Hepatocyte (in vitro differentiated cells): Measurements from ENCODE around the gene EDAR. TPM values are rescaled to one million over a fixed set of nuclear protein-coding genes. Genes with fewer than 3 reads are reported as not detected.

Source experiments
- DNase-seq: peaks from one replicate; pipeline ENCODE4 v3.0.0-alpha.2; 2016; ENCODE audit warnings: low spot score
- H2AFZ ChIP-seq: fragments of 200-600 bp; sonication (generic); 2 replicates; pipeline ENCODE4 v1.6.0; 2016; ENCODE audit warnings: antibody characterized with exemption, mild to moderate bottlenecking
- H3K27ac ChIP-seq: fragments of 200-600 bp; sonication (generic); 2 replicates; pipeline ENCODE4 v1.5.1; 2016; ENCODE audit warnings: mild to moderate bottlenecking
- H3K27me3 ChIP-seq: fragments of 200-600 bp; sonication (generic); 2 replicates; pipeline ENCODE4 v1.6.1; 2016
- H3K36me3 ChIP-seq: fragments of 200-600 bp; sonication (generic); replicated peaks from 2 replicates; pipeline ENCODE4 v1.5.1; 2016; ENCODE audit warnings: low read depth; ENCODE audit not compliant: insufficient read depth
- H3K4me1 ChIP-seq: fragments of 200-600 bp; sonication (generic); 2 replicates; pipeline ENCODE4 v1.5.1; 2016; ENCODE audit warnings: mild to moderate bottlenecking, moderate library complexity; ENCODE audit not compliant: insufficient read depth
- H3K4me2 ChIP-seq: fragments of 200-600 bp; sonication (generic); 2 replicates; pipeline ENCODE4 v1.6.0; 2016
- H3K4me3 ChIP-seq: fragments of 200-600 bp; sonication (generic); 2 replicates; pipeline ENCODE4 v1.5.1; 2016; ENCODE audit warnings: mild to moderate bottlenecking
- H3K79me2 ChIP-seq: fragments of 200-600 bp; sonication (generic); 2 replicates; pipeline ENCODE4 v1.6.0; 2017; ENCODE audit warnings: mild to moderate bottlenecking
- H3K9me2 ChIP-seq: fragments of 200-600 bp; sonication (generic); replicated peaks from 2 replicates; pipeline ENCODE4 v1.6.0; 2017; ENCODE audit warnings: mild to moderate bottlenecking; ENCODE audit not compliant: insufficient read depth
- H3K9me3 ChIP-seq: fragments of 200-600 bp; sonication (generic); 2 replicates; pipeline ENCODE4 v1.5.1; 2016; ENCODE audit warnings: low read depth, mild to moderate bottlenecking
- H4K20me1 ChIP-seq: fragments of 200-600 bp; sonication (generic); 2 replicates; pipeline ENCODE4 v1.6.0; 2016; ENCODE audit warnings: mild to moderate bottlenecking; ENCODE audit not compliant: insufficient read depth, poor library complexity, severe bottlenecking
- EZH2 ChIP-seq: fragments of 200-600 bp; sonication (generic); IDR thresholded peaks from 2 replicates; pipeline ENCODE4 v1.6.1; 2016; ENCODE audit warnings: antibody characterized with exemption, mild to moderate bottlenecking, borderline replicate concordance
- EZH2phosphoT487 ChIP-seq: fragments of 200-600 bp; sonication (generic); IDR thresholded peaks from one replicate; pipeline ENCODE4 v1.6.1; 2018; ENCODE audit warnings: antibody characterized with exemption, mild to moderate bottlenecking, low read depth, moderate library complexity; ENCODE audit not compliant: unreplicated experiment, severe bottlenecking
- WGBS: methylation state at CpG from one replicate; pipeline ENCODE4 v1.1.6; 2016; ENCODE audit warnings: low lambda C conversion rate; ENCODE audit errors: missing lambda C conversion rate; 5-methylcytosine and 5-hydroxymethylcytosine counted together
- polyA plus RNA-seq: library from polyadenylated mRNA; unstranded; fragments of >200 nt; fragmentation: Nextera tagmentation; extraction: Ambion mirVana; gene quantifications from 2 replicates; pipeline ENCODE4 v1.2.1, GENCODE V29; 2016
- total RNA-seq: library from RNA; depleted of rRNA; stranded (reverse); fragments of >200 nt; gene quantifications from 2 replicates; pipeline ENCODE4 v1.2.3, GENCODE V29; 2014
- TF ChIP-seq, protein P1 (sequence below): fragments of 200-600 bp; sonication (generic); IDR thresholded peaks from 2 replicates; pipeline ENCODE4 v1.5.1; 2016; ENCODE audit warnings: antibody characterized with exemption, mild to moderate bottlenecking; ENCODE audit not compliant: poor library complexity

EDAR gene
- total and polyA plus RNA-seq, 2 experiments from 2014 or later: 0.20 to 0.21 TPM

DNA sequence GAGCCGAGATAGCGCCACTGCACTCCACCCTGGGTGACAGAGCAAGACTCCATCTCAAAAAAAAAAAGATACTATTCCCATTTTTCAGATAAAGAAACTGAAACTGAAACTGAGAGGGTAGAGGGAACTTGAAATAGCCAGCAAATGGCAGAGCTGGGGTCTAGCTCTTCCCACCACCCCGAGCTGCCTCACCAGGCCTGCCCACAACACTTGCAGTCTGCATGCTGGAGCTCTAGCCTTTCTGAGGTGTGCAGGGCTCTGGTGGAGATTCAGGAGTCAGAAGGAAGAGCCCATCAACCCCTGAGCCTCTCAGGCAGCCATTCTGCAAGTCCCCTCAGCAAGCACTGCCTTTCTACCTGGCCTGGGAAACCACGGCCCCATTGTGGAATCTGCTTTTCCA, 14.3 kb downstream of the EDAR start:
- H3K27me3 ChIP-seq: no peaks in the 10 kb centered on the region
- no peaks in the 10 kb centered on the region for H3K9me2 ChIP-seq
- no peak overlapping the region for H3K4me2 ChIP-seq
- 96% methylated on average over 4 of the region's 4 CpGs for WGBS
- no peaks in the 10 kb centered on the region for H3K9me3 ChIP-seq
- H3K36me3 ChIP-seq: no peaks in the 10 kb centered on the region
- no peaks in the 10 kb centered on the region for H4K20me1 ChIP-seq
- H3K4me3 ChIP-seq: no peak overlapping the region
- TF ChIP-seq EZH2 (no peak), EZH2phosphoT487 (no peak)
- TF ChIP-seq, protein P1, sequence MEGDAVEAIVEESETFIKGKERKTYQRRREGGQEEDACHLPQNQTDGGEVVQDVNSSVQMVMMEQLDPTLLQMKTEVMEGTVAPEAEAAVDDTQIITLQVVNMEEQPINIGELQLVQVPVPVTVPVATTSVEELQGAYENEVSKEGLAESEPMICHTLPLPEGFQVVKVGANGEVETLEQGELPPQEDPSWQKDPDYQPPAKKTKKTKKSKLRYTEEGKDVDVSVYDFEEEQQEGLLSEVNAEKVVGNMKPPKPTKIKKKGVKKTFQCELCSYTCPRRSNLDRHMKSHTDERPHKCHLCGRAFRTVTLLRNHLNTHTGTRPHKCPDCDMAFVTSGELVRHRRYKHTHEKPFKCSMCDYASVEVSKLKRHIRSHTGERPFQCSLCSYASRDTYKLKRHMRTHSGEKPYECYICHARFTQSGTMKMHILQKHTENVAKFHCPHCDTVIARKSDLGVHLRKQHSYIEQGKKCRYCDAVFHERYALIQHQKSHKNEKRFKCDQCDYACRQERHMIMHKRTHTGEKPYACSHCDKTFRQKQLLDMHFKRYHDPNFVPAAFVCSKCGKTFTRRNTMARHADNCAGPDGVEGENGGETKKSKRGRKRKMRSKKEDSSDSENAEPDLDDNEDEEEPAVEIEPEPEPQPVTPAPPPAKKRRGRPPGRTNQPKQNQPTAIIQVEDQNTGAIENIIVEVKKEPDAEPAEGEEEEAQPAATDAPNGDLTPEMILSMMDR: no peak
- DNase-seq: no peak
- H3K79me2 ChIP-seq: no peaks in the 10 kb centered on the region
- no peak overlapping the region for H3K27ac ChIP-seq
- H3K4me1 ChIP-seq: peaks cover 4% of the 10 kb centered on the region
- no peak overlapping the region for H2AFZ ChIP-seq

DNA sequence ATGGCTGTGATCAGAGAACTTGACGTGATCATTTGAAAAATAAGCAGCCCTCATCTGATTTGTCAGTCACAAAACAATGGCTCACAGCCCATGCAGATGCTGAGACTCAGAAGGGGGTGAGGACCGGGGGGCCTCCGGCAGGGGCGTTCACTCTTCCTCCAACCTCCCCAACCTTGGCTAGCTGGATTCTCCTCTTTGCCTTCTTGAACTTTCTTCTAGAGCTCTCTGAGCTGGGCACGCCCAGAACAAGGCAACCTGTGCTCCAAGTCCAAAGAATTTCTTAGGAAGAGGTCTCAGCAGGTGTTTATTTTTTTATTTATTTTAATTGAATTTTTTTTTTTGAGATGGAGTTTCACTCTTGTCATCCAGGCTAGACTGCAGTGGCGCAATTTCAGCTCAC, 16.4 kb downstream of the EDAR start:
- no peak overlapping the region for H2AFZ ChIP-seq
- H3K27me3 ChIP-seq: no peaks in the 10 kb centered on the region
- no peaks in the 10 kb centered on the region for H3K79me2 ChIP-seq
- H3K9me3 ChIP-seq: no peaks in the 10 kb centered on the region
- no peaks in the 10 kb centered on the region for H3K36me3 ChIP-seq
- H3K4me3 ChIP-seq: no peak overlapping the region
- H3K9me2 ChIP-seq: no peaks in the 10 kb centered on the region
- no peak for DNase-seq
- TF ChIP-seq EZH2phosphoT487: no peak
- TF ChIP-seq, protein P1: no peak
- H3K4me2 ChIP-seq: no peak overlapping the region
- H4K20me1 ChIP-seq: no peaks in the 10 kb centered on the region
- 95% methylated on average over 6 of the region's 6 CpGs for WGBS
- no peak overlapping the region for H3K27ac ChIP-seq
- H3K4me1 ChIP-seq: no peaks in the 10 kb centered on the region

DNA sequence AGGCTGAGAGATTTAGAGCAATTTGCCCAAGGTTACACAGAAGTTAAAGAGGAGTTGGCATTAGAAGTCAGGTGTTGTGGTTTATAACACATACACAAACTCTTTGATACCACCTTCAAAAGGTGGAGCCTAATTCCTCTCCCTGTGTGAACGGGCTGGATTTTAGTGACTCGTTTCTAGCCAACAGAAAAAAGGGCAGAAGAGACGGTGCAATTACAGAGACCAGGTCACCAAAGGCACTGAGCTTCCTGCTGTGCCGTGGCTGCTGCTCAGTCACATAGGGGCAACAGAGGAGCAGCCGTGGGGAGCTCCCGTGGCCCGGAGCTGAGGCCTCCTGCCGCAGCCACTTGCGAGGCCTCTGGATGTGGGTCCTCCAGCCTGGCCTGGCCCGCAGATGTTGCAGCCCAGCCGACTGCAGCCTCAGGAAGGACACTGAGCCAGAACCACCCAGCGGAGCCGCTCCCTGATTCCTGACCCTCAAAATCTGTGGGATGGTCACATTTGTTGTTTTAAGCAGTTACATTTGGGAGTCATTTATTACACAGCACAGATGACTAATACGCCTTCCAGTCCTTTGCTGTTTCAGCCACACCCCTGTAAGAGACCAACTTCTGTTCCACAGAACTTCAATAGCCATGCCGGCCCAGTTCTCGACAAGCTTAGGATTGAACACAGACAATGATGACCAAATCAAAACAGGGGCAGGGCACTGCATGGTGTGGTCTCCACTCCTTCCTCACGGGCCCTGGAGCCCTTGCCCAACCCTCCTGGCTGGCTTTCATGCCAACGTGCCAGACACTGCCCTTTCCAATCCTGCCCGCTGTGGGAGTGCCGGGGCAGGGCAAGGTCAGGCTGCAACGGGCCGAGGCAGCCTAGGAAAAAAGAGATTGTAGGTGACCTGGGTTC, 17.1 kb downstream of the EDAR start:
- H3K4me1 ChIP-seq: peaks cover 1% of the 10 kb centered on the region
- TF ChIP-seq EZH2: no peak
- no peak for TF ChIP-seq EZH2phosphoT487
- TF ChIP-seq, protein P1: no peak
- no peak for DNase-seq
- no peaks in the 10 kb centered on the region for H3K9me3 ChIP-seq
- WGBS: 78% methylated on average over 22 of the region's 22 CpGs
- no peaks in the 10 kb centered on the region for H3K27me3 ChIP-seq
- no peak overlapping the region for H3K4me2 ChIP-seq
- no peak overlapping the region for H3K4me3 ChIP-seq
- no peak overlapping the region for H3K27ac ChIP-seq
- H2AFZ ChIP-seq: no peak overlapping the region
- H3K36me3 ChIP-seq: no peaks in the 10 kb centered on the region
- H4K20me1 ChIP-seq: no peaks in the 10 kb centered on the region
- H3K79me2 ChIP-seq: no peaks in the 10 kb centered on the region
- no peaks in the 10 kb centered on the region for H3K9me2 ChIP-seq
